Mesendoderm (in vitro differentiated cells): ENCODE data around the gene SMIM1.

Experiments used
- DNase-seq: peaks from one replicate; pipeline ENCODE4 v3.0.0; 2013
- H2AK5ac ChIP-seq: 2 replicates; pipeline ENCODE4 v1.6.1; 2013; ENCODE audit warnings: low read length, inconsistent platforms
- H2BK120ac ChIP-seq: 2 replicates; pipeline ENCODE4 v1.6.1; 2013; ENCODE audit warnings: low read depth, mild to moderate bottlenecking, low read length, moderate library complexity, mixed read lengths
- H2BK15ac ChIP-seq: replicated peaks from 2 replicates; pipeline ENCODE4 v1.6.1; 2013; ENCODE audit warnings: low read depth, mild to moderate bottlenecking, moderate library complexity
- H2BK5ac ChIP-seq: 2 replicates; pipeline ENCODE4 v1.6.1; 2013; ENCODE audit warnings: low read length, inconsistent platforms
- H3K18ac ChIP-seq: 2 replicates; pipeline ENCODE4 v1.6.1; 2013; ENCODE audit warnings: mild to moderate bottlenecking, low read length, mixed read lengths
- H3K23ac ChIP-seq: one replicate; pipeline ENCODE4 v1.6.1; 2013; ENCODE audit warnings: low read length
- H3K27ac ChIP-seq: 2 replicates; pipeline ENCODE4 v1.5.1; 2013; ENCODE audit warnings: low read depth, mild to moderate bottlenecking, inconsistent platforms, low read length, moderate library complexity
- H3K27me3 ChIP-seq: 2 replicates; pipeline ENCODE4 v1.6.1; 2013; ENCODE audit warnings: low read length, control low read depth, mild to moderate bottlenecking, inconsistent platforms; ENCODE audit not compliant: insufficient read depth, poor library complexity
- H3K36me3 ChIP-seq: 2 replicates; pipeline ENCODE4 v1.6.1; 2013; ENCODE audit warnings: low read length, inconsistent platforms; ENCODE audit not compliant: control insufficient read depth, insufficient read depth
- H3K4ac ChIP-seq: one replicate; pipeline ENCODE4 v1.6.1; 2013; ENCODE audit warnings: low read depth, mild to moderate bottlenecking, low read length, moderate library complexity
- H3K4me1 ChIP-seq: 2 replicates; pipeline ENCODE4 v1.6.1; 2013; ENCODE audit warnings: low read depth, low read length, inconsistent platforms; ENCODE audit not compliant: control insufficient read depth
- H3K4me2 ChIP-seq: 2 replicates; pipeline ENCODE4 v1.6.1; 2013; ENCODE audit warnings: low read length
- H3K4me3 ChIP-seq: 2 replicates; pipeline ENCODE4 v1.5.1; 2013; ENCODE audit warnings: mild to moderate bottlenecking, low read length
- H3K56ac ChIP-seq: one replicate; pipeline ENCODE4 v1.6.1; 2013; ENCODE audit warnings: low read length
- H3K79me1 ChIP-seq: 2 replicates; pipeline ENCODE4 v1.6.1; 2013; ENCODE audit warnings: low read length, inconsistent platforms
- H3K79me2 ChIP-seq: 2 replicates; pipeline ENCODE4 v1.6.1; 2013; ENCODE audit warnings: mild to moderate bottlenecking, low read length; ENCODE audit not compliant: control insufficient read depth, insufficient read depth
- H3K9ac ChIP-seq: 2 replicates; pipeline ENCODE4 v1.6.1; 2013; ENCODE audit warnings: low read length, inconsistent platforms
- H4K5ac ChIP-seq: one replicate; pipeline ENCODE4 v1.6.1; 2013; ENCODE audit warnings: low read length
- H4K8ac ChIP-seq: one replicate; pipeline ENCODE4 v1.6.1; 2013; ENCODE audit warnings: low read depth, mild to moderate bottlenecking, control low read depth, low read length, moderate library complexity
- WGBS: extraction: QIAGEN DNeasy Blood & Tissue Kit; methylation state at CpG from one replicate; pipeline ENCODE4 v1.1.7; 2013; ENCODE audit warnings: low lambda C conversion rate, missing lambda C conversion rate; ENCODE audit not compliant: insufficient coverage; ENCODE audit errors: extremely low coverage; 5-methylcytosine and 5-hydroxymethylcytosine counted together

Gene SMIM1

DNA sequence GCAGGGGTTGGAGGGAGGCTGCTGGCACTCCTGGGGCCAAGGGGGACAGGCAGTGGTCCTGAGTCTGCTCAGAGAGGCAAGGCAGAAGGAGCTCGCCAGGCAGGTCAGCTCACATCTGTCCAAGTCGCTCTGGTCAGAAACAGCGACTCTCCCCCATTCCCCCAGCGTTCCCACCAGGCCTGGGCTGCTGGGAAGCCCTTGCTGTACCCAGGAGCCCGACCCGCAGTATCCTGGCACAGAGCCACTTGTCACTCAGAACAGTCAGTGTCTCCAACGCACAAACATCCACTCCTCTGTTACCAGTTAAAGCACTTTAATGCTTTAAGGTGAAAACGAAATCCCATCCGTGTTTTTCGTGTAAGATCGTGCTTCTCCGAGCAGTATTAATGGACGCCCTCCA is 36.9 kb upstream of the SMIM1 start:
- H3K36me3 ChIP-seq = peaks cover 5% of the 10 kb centered on the region
- H3K18ac ChIP-seq = no peak overlapping the region
- no peak overlapping the region for H2BK120ac ChIP-seq
- no peak overlapping the region for H3K9ac ChIP-seq
- no peak for DNase-seq
- H3K4me2 ChIP-seq = no peak overlapping the region
- H3K27ac ChIP-seq = no peak overlapping the region
- no CpG with 5 or more reads among the region's 13 CpGs for WGBS
- H2AK5ac ChIP-seq = no peak overlapping the region
- no peak overlapping the region for H3K4me3 ChIP-seq
- no peak overlapping the region for H4K5ac ChIP-seq
- H3K27me3 ChIP-seq = no peaks in the 10 kb centered on the region
- no peak overlapping the region for H2BK5ac ChIP-seq
- H3K23ac ChIP-seq = no peak overlapping the region
- no peak overlapping the region for H3K4ac ChIP-seq
- no peak overlapping the region for H2BK15ac ChIP-seq
- H4K8ac ChIP-seq = no peak overlapping the region
- no peaks in the 10 kb centered on the region for H3K79me2 ChIP-seq
- H3K79me1 ChIP-seq = no peaks in the 10 kb centered on the region
- H3K56ac ChIP-seq = no peak overlapping the region
- H3K4me1 ChIP-seq = no peaks in the 10 kb centered on the region

DNA sequence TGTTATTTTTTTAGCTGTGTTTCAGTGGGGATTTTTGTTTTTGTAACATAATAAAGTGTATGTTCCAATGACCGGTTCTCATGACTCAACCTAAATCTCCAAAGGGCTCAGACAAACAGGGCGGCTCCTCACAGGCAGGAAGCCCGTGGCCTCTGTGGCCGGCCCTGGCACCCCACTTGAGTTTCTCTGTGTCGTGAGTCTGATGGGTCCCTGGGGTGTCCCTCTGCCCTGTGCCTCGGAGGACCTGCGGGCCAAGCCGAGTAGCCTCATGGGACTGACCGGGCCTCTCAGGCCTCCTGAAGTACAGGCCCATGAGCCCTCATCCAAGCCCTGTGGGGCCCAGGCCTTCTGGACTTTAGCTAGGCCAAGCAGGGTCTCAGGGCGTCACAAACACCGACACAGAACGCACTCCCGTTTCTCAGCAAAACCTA is 36.4 kb upstream of the SMIM1 start:
- Histone ChIP-seq H3K79me2 (no peaks in the 10 kb centered on the region), H3K56ac (no peak overlapping the region), H3K36me3 (peaks cover 5% of the 10 kb centered on the region), H3K4me1 (no peaks in the 10 kb centered on the region), H3K4me2 (no peak overlapping the region), H4K8ac (no peak overlapping the region), H3K9ac (no peak overlapping the region), H3K23ac (no peak overlapping the region), H3K27ac (no peak overlapping the region), H3K27me3 (no peaks in the 10 kb centered on the region), H2AK5ac (no peak overlapping the region), H3K79me1 (no peaks in the 10 kb centered on the region), H3K4me3 (no peak overlapping the region), H3K4ac (no peak overlapping the region), H2BK120ac (no peak overlapping the region), H2BK5ac (no peak overlapping the region), H3K18ac (no peak overlapping the region), H4K5ac (no peak overlapping the region), H2BK15ac (no peak overlapping the region)
- DNase-seq = no peak
- no CpG with 5 or more reads among the region's 13 CpGs for WGBS

DNA sequence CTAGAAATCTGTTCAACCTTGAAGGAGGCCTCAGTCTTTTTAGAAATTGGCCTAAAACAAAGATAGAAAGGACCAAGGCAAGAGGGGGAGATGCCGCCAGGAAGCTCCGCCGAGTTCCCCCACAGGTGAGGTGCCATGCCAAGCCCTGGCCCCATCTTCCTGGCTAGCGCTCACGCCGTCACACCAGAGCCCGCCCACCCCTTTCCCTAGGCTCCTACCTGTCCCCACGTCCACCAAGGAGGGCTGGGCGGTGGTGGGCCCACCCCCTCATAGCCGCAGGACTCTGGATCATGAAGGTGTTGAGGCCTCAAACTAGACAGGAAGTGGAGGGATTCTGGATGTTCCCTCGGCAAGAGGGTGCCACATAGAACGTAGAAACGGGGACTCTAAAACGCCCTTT is 35.8 kb upstream of the SMIM1 start:
- H3K4ac ChIP-seq = no peak overlapping the region
- H4K8ac ChIP-seq = no peak overlapping the region
- H4K5ac ChIP-seq = no peak overlapping the region
- no peak overlapping the region for H3K4me3 ChIP-seq
- H3K36me3 ChIP-seq = peaks cover 5% of the 10 kb centered on the region
- H3K56ac ChIP-seq = no peak overlapping the region
- no peak overlapping the region for H2AK5ac ChIP-seq
- H3K27me3 ChIP-seq = no peaks in the 10 kb centered on the region
- WGBS = no CpG with 5 or more reads among the region's 14 CpGs
- no peak overlapping the region for H2BK15ac ChIP-seq
- H3K9ac ChIP-seq = no peak overlapping the region
- H3K18ac ChIP-seq = no peak overlapping the region
- no peak overlapping the region for H3K23ac ChIP-seq
- H3K4me1 ChIP-seq = no peaks in the 10 kb centered on the region
- DNase-seq = no peak
- H3K79me1 ChIP-seq = no peaks in the 10 kb centered on the region
- no peak overlapping the region for H3K4me2 ChIP-seq
- H3K27ac ChIP-seq = no peak overlapping the region
- H2BK5ac ChIP-seq = no peak overlapping the region
- no peaks in the 10 kb centered on the region for H3K79me2 ChIP-seq
- no peak overlapping the region for H2BK120ac ChIP-seq

DNA sequence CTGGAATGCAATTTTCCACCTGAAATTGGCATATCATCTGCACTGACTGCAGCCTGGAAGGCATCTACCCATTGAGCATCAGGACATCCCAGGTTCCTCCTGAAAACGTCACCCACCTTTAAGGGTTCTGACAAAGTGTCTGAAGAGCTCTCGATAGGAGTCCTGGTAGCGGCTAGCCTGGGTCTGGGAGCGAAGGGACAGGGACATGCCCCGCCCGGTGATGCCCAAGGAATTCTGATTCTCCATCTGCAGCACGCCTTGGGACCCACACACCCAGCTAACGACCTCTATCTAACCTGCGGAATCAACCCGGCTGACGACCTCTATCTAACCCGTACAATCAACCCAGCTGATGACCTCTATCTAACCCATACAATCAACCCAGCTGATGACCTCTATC is 33.6 kb upstream of the SMIM1 start:
- no peak overlapping the region for H3K9ac ChIP-seq
- H3K56ac ChIP-seq = no peak overlapping the region
- no peak overlapping the region for H3K27ac ChIP-seq
- H3K79me2 ChIP-seq = no peaks in the 10 kb centered on the region
- H3K23ac ChIP-seq = no peak overlapping the region
- no CpG with 5 or more reads among the region's 12 CpGs for WGBS
- peaks cover 8% of the 10 kb centered on the region for H3K36me3 ChIP-seq
- no peak overlapping the region for H4K8ac ChIP-seq
- H3K4me3 ChIP-seq = no peak overlapping the region
- DNase-seq = no peak
- H3K4me1 ChIP-seq = no peaks in the 10 kb centered on the region
- no peak overlapping the region for H3K4ac ChIP-seq
- H2AK5ac ChIP-seq = no peak overlapping the region
- no peak overlapping the region for H3K4me2 ChIP-seq
- no peak overlapping the region for H4K5ac ChIP-seq
- no peaks in the 10 kb centered on the region for H3K79me1 ChIP-seq
- H2BK5ac ChIP-seq = no peak overlapping the region
- no peak overlapping the region for H3K18ac ChIP-seq
- no peak overlapping the region for H2BK120ac ChIP-seq
- no peak overlapping the region for H2BK15ac ChIP-seq
- H3K27me3 ChIP-seq = no peaks in the 10 kb centered on the region

DNA sequence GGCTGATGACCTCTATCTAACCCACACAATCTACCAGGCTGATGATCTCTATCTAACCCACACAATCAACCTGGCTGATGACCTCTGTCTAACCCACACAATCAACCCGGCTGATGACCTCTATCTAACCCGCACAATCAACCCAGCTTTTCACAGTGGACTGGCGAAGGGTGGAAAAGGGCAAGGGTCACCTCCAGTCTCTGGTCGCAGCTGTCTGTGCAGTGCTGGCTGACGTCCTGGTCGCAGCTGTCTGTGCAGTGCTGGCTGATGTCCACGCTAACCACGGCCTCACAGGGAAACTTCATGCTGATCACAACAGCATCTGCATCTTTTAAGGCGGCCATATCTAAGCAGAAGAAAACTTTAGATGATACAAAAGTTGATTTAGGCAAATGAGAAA is 32.5 kb upstream of the SMIM1 start:
- Histone ChIP-seq H3K56ac (no peak overlapping the region), H3K9ac (no peak overlapping the region)

DNA sequence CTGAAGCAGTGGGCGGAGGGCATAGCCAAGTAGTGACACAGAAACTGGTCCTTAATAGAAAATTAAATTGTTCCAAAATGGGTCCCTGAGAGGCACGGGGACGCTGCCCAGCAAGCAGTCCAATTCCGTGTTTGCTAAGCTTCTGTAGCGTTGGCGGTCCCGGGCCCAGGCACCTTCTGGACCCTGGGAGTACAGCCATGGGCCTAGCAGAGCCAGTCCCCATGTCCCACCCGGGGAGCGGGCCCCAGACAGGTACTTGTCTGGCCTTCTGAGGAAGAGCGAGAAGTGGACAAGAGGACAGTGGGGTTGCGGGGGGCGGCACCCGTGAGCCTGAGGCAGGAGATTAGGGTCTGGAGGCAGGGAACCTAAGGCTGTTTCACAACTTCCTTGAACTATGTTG is 31.8 kb upstream of the SMIM1 start:
- H3K4me1 ChIP-seq = peaks cover 2% of the 10 kb centered on the region
- no peak overlapping the region for H3K4me3 ChIP-seq
- no peak overlapping the region for H3K27ac ChIP-seq
- H3K4ac ChIP-seq = no peak overlapping the region
- no peak overlapping the region for H3K4me2 ChIP-seq
- H2AK5ac ChIP-seq = no peak overlapping the region
- H3K23ac ChIP-seq = no peak overlapping the region
- H4K8ac ChIP-seq = no peak overlapping the region
- no peaks in the 10 kb centered on the region for H3K27me3 ChIP-seq
- H3K79me1 ChIP-seq = peaks cover 9% of the 10 kb centered on the region
- no peak overlapping the region for H2BK120ac ChIP-seq
- H3K9ac ChIP-seq = no peak overlapping the region
- no peak overlapping the region for H3K56ac ChIP-seq
- H3K18ac ChIP-seq = no peak overlapping the region
- no peak for DNase-seq
- H2BK5ac ChIP-seq = no peak overlapping the region
- peaks cover 8% of the 10 kb centered on the region for H3K36me3 ChIP-seq
- no peak overlapping the region for H2BK15ac ChIP-seq
- peaks cover 4% of the 10 kb centered on the region for H3K79me2 ChIP-seq
- no peak overlapping the region for H4K5ac ChIP-seq
- no CpG with 5 or more reads among the region's 13 CpGs for WGBS

More for the DNA sequence above, 32.5 kb upstream of the SMIM1 start:
- no peak overlapping the region for H3K4ac ChIP-seq
- H3K18ac ChIP-seq = no peak overlapping the region
- no peaks in the 10 kb centered on the region for H3K27me3 ChIP-seq
- no peak overlapping the region for H3K23ac ChIP-seq
- peaks cover 8% of the 10 kb centered on the region for H3K36me3 ChIP-seq
- H3K4me2 ChIP-seq = no peak overlapping the region
- no peak overlapping the region for H2BK5ac ChIP-seq
- H2BK15ac ChIP-seq = no peak overlapping the region
- DNase-seq = no peak
- no peak overlapping the region for H2BK120ac ChIP-seq
- no peak overlapping the region for H4K5ac ChIP-seq
- H2AK5ac ChIP-seq = no peak overlapping the region
- no peak overlapping the region for H3K4me3 ChIP-seq
- H4K8ac ChIP-seq = no peak overlapping the region
- H3K27ac ChIP-seq = no peak overlapping the region
- no peaks in the 10 kb centered on the region for H3K79me2 ChIP-seq
- H3K79me1 ChIP-seq = peaks cover 2% of the 10 kb centered on the region
- no CpG with 5 or more reads among the region's 9 CpGs for WGBS
- no peaks in the 10 kb centered on the region for H3K4me1 ChIP-seq
